Neural cell (in vitro differentiated cells): ENCODE data around the gene RALGPS2.

ENCODE experiments used
- CTCF ChIP-seq: fragments of 450-650 bp; IDR thresholded peaks from 2 replicates; pipeline ENCODE4 v1.5.1; 2014; ENCODE audit warnings: antibody characterized with exemption, mild to moderate bottlenecking, moderate library complexity; ENCODE audit not compliant: poor library complexity, severe bottlenecking
- EP300 ChIP-seq: fragments of 450-650 bp; conservative IDR thresholded peaks from 2 replicates; pipeline ENCODE4 v1.6.1; 2014; ENCODE audit warnings: antibody characterized with exemption, mild to moderate bottlenecking, moderate library complexity; ENCODE audit not compliant: poor library complexity, severe bottlenecking
- EZH2 ChIP-seq: fragments of 200-600, 300-800 bp; shearing (Covaris generic), sonication (generic); IDR thresholded peaks from 2 replicates; pipeline ENCODE4 v1.6.1; 2014; ENCODE audit warnings: antibody characterized with exemption, low read length, borderline replicate concordance, mild to moderate bottlenecking; ENCODE audit not compliant: insufficient read depth, poor library complexity, severe bottlenecking
- POLR2AphosphoS5 ChIP-seq: IDR thresholded peaks from 2 replicates; pipeline ENCODE4 v1.6.1; 2012
- RAD21 ChIP-seq: fragments of 450-650 bp; conservative IDR thresholded peaks from 2 replicates; pipeline ENCODE4 v1.6.1; 2014; ENCODE audit warnings: antibody characterized with exemption, mild to moderate bottlenecking, moderate library complexity
- REST ChIP-seq: IDR thresholded peaks from 2 replicates; pipeline ENCODE4 v1.6.1; 2012; ENCODE audit warnings: borderline replicate concordance
- TAF1 ChIP-seq: IDR thresholded peaks from 2 replicates; pipeline ENCODE4 v1.6.1; 2012; ENCODE audit warnings: low read depth

DNA sequence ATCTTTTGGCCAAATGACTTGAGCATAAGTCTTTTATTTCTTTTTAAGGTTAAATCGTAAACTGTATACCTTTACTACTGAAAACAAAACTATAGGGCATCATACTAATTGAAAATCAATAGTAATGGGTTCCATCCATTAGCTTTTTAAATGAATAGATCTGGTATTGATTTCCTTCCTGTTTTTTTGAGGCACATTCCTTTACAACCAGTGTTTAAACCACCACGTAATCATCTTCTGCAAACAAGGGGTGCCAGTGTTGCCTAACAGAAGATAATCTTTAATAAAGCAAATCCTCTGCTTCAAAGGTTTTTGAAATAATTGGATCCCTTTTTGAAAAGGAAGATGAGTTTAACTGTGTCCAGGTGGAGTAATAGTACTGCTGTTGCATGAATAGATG is 194.5 kb downstream of the RALGPS2 start:
- TF ChIP-seq CTCF: no peak
- TF ChIP-seq EP300: no peak
- no peak for TF ChIP-seq RAD21
- no peak for TF ChIP-seq REST
- TF ChIP-seq TAF1: no peak
- TF ChIP-seq POLR2AphosphoS5: no peak
- no peak for TF ChIP-seq EZH2
